Osteoblast (primary cell): ENCODE measurements around the gene PLA2G5. TPM values are rescaled to one million over a fixed set of nuclear protein-coding genes. Genes with fewer than 3 reads are reported as not detected.

ENCODE experiments used
- DNase-seq: peaks from one replicate; pipeline ENCODE4 v3.0.0; 2011; ENCODE audit warnings: low spot score, mixed read lengths; ENCODE audit not compliant: insufficient read length; ENCODE audit errors: missing footprints
- H2AFZ ChIP-seq: 2 replicates; pipeline ENCODE4 v1.6.0; 2011; ENCODE audit warnings: mild to moderate bottlenecking, low read length
- H3K27ac ChIP-seq: 2 replicates; pipeline ENCODE4 v1.5.1; 2011; ENCODE audit warnings: mild to moderate bottlenecking, low read depth, low read length, moderate library complexity
- H3K27me3 ChIP-seq: 2 replicates; pipeline ENCODE4 v1.6.0; 2012; ENCODE audit warnings: mild to moderate bottlenecking, control low read depth, inconsistent platforms, low read length, moderate library complexity; ENCODE audit not compliant: insufficient read depth
- H3K36me3 ChIP-seq: 2 replicates; pipeline ENCODE4 v1.5.1; 2011; ENCODE audit warnings: mild to moderate bottlenecking, low read length, control low read depth, moderate library complexity; ENCODE audit not compliant: insufficient read depth
- H3K4me1 ChIP-seq: 2 replicates; pipeline ENCODE4 v1.5.1; 2011; ENCODE audit warnings: mild to moderate bottlenecking, low read length, control low read depth, moderate library complexity; ENCODE audit not compliant: insufficient read depth
- H3K4me2 ChIP-seq: 2 replicates; pipeline ENCODE4 v1.6.0; 2011; ENCODE audit warnings: mild to moderate bottlenecking, low read length; ENCODE audit not compliant: insufficient read depth
- H3K4me3 ChIP-seq: fragments of 200-600 bp; sonication (generic); 3 replicates; pipeline ENCODE4 v1.5.1; 2012; ENCODE audit warnings: mild to moderate bottlenecking, low read length, inconsistent platforms; ENCODE audit not compliant: insufficient read depth
- H3K79me2 ChIP-seq: 2 replicates; pipeline ENCODE4 v1.6.0; 2012; ENCODE audit warnings: mild to moderate bottlenecking, low read length, control low read depth, inconsistent platforms; ENCODE audit not compliant: insufficient read depth
- H3K9me3 ChIP-seq: 2 replicates; pipeline ENCODE4 v1.5.1; 2011; ENCODE audit warnings: low read depth, low read length, control low read depth
- H4K20me1 ChIP-seq: 2 replicates; pipeline ENCODE4 v1.6.0; 2012; ENCODE audit warnings: mild to moderate bottlenecking, low read length, control low read depth; ENCODE audit not compliant: insufficient read depth
- total RNA-seq: library from RNA; depleted of rRNA; stranded (reverse); fragments of >200 nt; gene quantifications from 2 replicates; pipeline ENCODE4 v1.2.3, GENCODE V29; 2012
- TF ChIP-seq, protein P1 (sequence below): IDR thresholded peaks from 2 replicates; pipeline ENCODE4 v1.5.1; 2011; ENCODE audit warnings: mild to moderate bottlenecking, low read depth, low read length, moderate library complexity; ENCODE audit errors: extremely low read depth

The PLA2G5 gene
- total RNA-seq, 1 donor, result 2.9 TPM

DNA sequence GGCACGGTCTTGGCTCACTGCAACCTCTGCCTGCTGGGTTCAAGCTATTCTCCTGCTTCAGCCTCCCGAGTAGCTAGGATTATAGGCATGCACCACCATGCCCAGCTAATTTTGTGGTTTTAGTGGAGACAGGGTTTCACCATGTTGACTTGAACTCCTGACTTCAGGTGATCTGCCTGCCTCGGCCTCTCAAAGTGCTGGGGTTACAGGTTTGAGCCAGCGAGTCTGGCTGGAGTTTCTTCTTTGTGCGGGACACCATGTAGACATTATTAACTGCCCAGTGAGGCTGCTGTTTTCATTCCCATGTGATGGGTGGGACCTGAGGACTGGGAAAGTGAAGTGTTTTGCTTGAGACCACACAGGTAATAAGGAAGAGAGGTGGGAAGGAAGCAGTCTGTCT is 23.3 kb downstream of the PLA2G5 start:
- H4K20me1 ChIP-seq, result no peaks in the 10 kb centered on the region
- H3K36me3 ChIP-seq, result no peaks in the 10 kb centered on the region
- H3K79me2 ChIP-seq, result no peaks in the 10 kb centered on the region
- no peaks in the 10 kb centered on the region for H3K4me1 ChIP-seq
- H3K27me3 ChIP-seq, result peaks cover 32% of the 10 kb centered on the region
- TF ChIP-seq, protein P1, sequence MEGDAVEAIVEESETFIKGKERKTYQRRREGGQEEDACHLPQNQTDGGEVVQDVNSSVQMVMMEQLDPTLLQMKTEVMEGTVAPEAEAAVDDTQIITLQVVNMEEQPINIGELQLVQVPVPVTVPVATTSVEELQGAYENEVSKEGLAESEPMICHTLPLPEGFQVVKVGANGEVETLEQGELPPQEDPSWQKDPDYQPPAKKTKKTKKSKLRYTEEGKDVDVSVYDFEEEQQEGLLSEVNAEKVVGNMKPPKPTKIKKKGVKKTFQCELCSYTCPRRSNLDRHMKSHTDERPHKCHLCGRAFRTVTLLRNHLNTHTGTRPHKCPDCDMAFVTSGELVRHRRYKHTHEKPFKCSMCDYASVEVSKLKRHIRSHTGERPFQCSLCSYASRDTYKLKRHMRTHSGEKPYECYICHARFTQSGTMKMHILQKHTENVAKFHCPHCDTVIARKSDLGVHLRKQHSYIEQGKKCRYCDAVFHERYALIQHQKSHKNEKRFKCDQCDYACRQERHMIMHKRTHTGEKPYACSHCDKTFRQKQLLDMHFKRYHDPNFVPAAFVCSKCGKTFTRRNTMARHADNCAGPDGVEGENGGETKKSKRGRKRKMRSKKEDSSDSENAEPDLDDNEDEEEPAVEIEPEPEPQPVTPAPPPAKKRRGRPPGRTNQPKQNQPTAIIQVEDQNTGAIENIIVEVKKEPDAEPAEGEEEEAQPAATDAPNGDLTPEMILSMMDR, result no peak
- H3K4me3 ChIP-seq, result no peak overlapping the region
- no peak for DNase-seq
- H3K9me3 ChIP-seq, result no peaks in the 10 kb centered on the region
- no peak overlapping the region for H3K27ac ChIP-seq
- H3K4me2 ChIP-seq, result no peak overlapping the region
- H2AFZ ChIP-seq, result no peak overlapping the region

DNA sequence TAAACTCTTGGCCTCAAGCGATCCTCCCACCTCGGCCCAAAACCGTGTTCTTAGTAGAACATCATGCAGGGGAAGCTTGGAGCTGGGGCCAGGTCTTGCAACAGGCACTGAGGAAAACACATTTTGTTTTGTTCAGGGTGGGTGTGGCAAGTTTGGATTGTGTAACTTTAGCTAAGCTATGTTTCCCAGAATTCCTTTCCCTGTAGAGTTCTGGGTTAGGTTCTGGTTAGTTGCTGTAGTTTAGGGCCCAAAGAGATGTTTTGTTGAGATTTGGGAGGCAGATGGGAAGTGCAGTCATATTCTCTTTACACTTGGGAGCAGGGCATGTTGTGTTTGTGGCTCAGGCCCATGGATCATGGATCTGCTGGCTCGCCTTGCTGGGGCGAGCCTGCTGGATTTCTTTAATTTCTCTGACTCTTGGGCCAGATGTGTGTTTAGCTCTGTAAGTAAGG is 24.0 kb downstream of the PLA2G5 start:
- Histone ChIP-seq H4K20me1 (no peaks in the 10 kb centered on the region), H2AFZ (no peak overlapping the region), H3K4me2 (no peak overlapping the region), H3K4me1 (no peaks in the 10 kb centered on the region), H3K9me3 (no peaks in the 10 kb centered on the region), H3K4me3 (no peak overlapping the region), H3K27me3 (peaks cover 37% of the 10 kb centered on the region), H3K79me2 (no peaks in the 10 kb centered on the region), H3K27ac (no peak overlapping the region), H3K36me3 (no peaks in the 10 kb centered on the region)
- no peak for DNase-seq
- TF ChIP-seq, protein P1, result no peak

DNA sequence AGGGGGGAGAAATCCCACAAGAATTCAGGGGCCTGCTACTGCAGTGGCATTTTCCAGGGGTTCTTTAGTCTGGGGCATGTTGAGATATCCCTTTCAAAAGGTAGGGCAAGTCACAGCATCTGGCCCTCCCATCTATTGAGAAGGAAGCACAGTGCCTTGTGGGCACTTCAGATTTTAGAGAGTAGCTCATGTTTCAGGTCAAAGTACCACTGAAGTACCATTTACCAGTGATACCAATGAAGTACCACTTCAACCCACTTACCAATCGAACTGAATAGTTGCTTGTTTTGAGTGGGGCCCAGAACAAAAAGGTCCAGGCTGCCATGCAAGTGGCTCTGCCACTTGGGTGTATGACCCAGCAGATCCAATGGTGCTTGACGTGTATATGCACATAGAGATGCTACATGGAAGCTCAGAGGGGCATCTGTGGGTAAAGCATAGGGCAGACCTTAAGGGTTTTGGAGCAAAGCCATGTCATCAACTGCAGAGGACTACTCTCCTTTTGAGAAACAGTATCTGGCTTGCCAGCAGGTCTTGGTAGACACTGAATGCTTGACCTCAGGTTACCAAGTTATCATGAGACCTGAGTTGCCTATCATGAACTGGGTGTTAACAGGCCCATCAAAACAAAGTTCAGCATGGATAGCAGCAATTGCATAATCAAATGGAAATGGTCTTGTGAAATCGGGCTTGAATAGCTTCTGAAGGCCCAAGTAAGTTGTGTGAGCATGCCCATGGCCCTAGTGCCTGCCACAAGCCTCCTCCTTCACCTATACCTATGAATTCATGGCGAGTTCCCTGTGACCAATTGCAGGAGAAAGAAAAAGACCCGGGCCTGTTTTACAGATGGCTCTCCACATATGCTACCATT is 25.8 kb downstream of the PLA2G5 start:
- DNase-seq, result peak; percentile 68

More for the DNA sequence above, 25.8 kb downstream of the PLA2G5 start:
- H3K4me2 ChIP-seq, result no peak overlapping the region
- no peaks in the 10 kb centered on the region for H3K36me3 ChIP-seq
- H3K27me3 ChIP-seq, result peaks cover 37% of the 10 kb centered on the region
- no peaks in the 10 kb centered on the region for H3K4me1 ChIP-seq
- H3K4me3 ChIP-seq, result no peak overlapping the region
- no peak overlapping the region for H3K27ac ChIP-seq
- H4K20me1 ChIP-seq, result no peaks in the 10 kb centered on the region
- H2AFZ ChIP-seq, result no peak overlapping the region
- no peaks in the 10 kb centered on the region for H3K9me3 ChIP-seq
- H3K79me2 ChIP-seq, result no peaks in the 10 kb centered on the region
- TF ChIP-seq, protein P1, result no peak
